Panc1 (cell line): ENCODE data around the gene ZDHHC18.

ENCODE experiments used
- POLR2AphosphoS5 ChIP-seq: IDR thresholded peaks from 2 replicates; pipeline ENCODE4 v1.6.1; 2012; ENCODE audit warnings: mild to moderate bottlenecking, low read depth, low read length, moderate library complexity
- TF ChIP-seq, protein P1 (sequence below): fragments of 450-650 bp; IDR thresholded peaks from 2 replicates; pipeline ENCODE4 v1.5.1; 2017; ENCODE audit warnings: mild to moderate bottlenecking

DNA sequence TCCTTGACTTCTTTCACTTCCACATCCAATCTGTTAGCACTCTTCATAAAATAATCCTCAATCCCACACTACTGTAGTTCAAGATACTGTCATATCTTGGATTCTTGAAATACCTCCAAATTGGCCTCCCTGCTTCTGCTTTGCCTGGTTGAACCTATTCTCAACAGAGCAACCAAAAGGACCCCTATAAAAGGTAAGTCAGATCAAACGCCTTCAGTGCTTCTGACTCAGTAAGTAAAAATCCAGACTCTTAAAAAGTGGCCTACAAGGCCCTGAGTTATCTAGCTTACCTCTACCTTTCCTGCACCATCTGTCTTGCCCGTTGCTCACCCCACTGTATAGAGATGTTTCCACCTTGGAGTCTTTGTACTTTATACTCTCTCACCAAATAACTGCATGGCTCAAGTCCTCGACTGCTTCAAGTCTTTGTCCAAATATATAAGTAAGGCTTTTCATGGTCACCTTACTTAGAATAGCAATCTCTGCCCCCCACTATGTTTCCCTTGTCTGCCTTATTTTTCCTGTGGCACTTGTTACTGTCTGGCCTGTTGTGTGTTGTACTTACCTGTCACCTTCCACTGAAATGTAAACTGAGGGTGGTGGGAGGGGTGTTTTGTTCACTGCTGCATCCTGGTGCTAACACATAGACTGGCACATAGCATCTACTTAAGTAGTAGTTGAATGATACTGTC, 43.8 kb upstream of the ZDHHC18 start:
- no peak for TF ChIP-seq POLR2AphosphoS5
- TF ChIP-seq, protein P1, sequence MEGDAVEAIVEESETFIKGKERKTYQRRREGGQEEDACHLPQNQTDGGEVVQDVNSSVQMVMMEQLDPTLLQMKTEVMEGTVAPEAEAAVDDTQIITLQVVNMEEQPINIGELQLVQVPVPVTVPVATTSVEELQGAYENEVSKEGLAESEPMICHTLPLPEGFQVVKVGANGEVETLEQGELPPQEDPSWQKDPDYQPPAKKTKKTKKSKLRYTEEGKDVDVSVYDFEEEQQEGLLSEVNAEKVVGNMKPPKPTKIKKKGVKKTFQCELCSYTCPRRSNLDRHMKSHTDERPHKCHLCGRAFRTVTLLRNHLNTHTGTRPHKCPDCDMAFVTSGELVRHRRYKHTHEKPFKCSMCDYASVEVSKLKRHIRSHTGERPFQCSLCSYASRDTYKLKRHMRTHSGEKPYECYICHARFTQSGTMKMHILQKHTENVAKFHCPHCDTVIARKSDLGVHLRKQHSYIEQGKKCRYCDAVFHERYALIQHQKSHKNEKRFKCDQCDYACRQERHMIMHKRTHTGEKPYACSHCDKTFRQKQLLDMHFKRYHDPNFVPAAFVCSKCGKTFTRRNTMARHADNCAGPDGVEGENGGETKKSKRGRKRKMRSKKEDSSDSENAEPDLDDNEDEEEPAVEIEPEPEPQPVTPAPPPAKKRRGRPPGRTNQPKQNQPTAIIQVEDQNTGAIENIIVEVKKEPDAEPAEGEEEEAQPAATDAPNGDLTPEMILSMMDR = no peak
